Fibroblast of lung (primary cell): ENCODE results near the gene USP20.

Experiments
- EZH2 ChIP-seq: IDR thresholded peaks from 2 replicates; pipeline ENCODE4 v1.5.1; 2012; ENCODE audit warnings: low read length, control low read depth, mild to moderate bottlenecking; ENCODE audit errors: missing control alignments
- TF ChIP-seq, protein P1 (sequence below), 2 donors: IDR thresholded peaks in 1 of 2; conservative IDR thresholded peaks in 1 of 2; 1 replicate in 1 of 2; 2 replicates in 1 of 2; pipeline ENCODE4 v1.5.1; 2011 to 2012; ENCODE audit warnings: low read length in 2 of 2, control low read depth in 1 of 2, inconsistent platforms in 1 of 2, low read depth in 1 of 2, mild to moderate bottlenecking in 1 of 2

DNA sequence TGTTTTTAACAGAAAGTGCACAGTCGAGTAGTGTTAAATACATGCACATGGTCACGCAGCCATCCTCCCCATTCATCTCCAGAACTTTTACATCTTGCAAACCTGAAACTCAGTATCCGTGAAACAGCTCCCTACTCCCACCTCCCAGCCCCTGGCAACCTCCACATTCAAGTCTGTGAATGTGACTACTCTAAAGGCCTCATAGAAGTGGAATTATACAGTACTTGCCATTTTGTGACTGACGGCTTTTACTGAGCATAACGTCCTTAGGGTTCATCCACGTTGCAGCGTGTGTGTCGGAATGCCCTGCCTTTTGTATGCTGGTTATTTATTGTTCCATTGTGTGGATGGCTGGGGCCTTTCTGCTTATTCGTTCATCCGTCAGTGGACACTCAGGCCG lies 35.8 kb downstream of the USP20 start:
- TF ChIP-seq, protein P1, sequence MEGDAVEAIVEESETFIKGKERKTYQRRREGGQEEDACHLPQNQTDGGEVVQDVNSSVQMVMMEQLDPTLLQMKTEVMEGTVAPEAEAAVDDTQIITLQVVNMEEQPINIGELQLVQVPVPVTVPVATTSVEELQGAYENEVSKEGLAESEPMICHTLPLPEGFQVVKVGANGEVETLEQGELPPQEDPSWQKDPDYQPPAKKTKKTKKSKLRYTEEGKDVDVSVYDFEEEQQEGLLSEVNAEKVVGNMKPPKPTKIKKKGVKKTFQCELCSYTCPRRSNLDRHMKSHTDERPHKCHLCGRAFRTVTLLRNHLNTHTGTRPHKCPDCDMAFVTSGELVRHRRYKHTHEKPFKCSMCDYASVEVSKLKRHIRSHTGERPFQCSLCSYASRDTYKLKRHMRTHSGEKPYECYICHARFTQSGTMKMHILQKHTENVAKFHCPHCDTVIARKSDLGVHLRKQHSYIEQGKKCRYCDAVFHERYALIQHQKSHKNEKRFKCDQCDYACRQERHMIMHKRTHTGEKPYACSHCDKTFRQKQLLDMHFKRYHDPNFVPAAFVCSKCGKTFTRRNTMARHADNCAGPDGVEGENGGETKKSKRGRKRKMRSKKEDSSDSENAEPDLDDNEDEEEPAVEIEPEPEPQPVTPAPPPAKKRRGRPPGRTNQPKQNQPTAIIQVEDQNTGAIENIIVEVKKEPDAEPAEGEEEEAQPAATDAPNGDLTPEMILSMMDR (conservative IDR thresholded peaks at IDR 0.05 in 1 of 2, IDR thresholded peaks at IDR 0.05 in 1 of 2; ENCODE audit: low read depth in 1 of 2, low read length in 2 of 2) = no peak
- TF ChIP-seq EZH2 = no peak
